SH-SY5Y (cell line): ENCODE data around the gene ERVMER34-1.

Experiments
- GATA2 ChIP-seq: IDR thresholded peaks from 2 replicates; pipeline ENCODE4 v1.6.1; 2011; ENCODE audit warnings: mild to moderate bottlenecking, low read depth, low read length
- GATA3 ChIP-seq: IDR thresholded peaks from 2 replicates; pipeline ENCODE4 v1.6.1; 2011; ENCODE audit warnings: low read depth, mild to moderate bottlenecking, low read length, moderate library complexity

- TF ChIP-seq GATA2 (no peak), GATA3 (no peak)
Observed at GRCh38 chr4:52713456-52713937, 37.7 kb downstream of the ERVMER34-1 start.
